Measurements from ENCODE around the gene MYRF.

MYRF gene

DNA sequence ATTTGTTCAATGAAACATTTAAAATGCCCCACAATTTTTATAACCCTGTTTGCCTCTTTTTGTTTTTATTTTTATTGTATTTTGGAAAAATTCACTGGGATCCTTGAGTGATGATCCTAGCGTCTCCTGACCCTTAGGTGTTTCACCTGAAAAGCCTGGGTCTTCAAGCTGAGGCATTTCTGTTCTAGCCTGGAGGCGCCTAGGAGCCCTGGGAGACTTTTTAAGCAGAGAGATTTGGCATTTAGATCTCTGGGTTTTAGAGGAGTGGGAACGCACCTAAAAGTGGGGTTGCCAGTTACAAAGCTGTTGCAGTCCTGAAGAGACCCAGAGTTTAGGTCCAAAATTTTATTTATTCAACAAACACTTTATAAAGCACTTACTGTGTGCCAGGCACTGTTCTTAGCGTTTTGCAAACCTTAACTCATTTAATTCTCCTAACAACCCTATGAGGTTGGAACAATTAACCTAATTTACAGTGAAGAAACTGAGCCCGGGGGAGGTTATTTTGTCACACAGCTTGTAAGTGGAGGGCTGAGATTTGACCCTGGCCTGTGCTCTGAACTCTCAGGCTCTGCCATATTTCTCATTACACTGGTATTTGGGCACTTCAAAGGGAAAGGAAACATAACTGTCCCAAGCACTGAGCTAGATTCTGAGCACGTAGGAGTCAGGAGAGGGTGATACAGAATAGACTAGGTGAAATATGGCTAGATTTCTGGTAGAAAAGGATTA, 65.2 kb downstream of the MYRF start:
- DNase-seq (ENCODE audit: low read depth in 2 of 2) = no peak

DNA sequence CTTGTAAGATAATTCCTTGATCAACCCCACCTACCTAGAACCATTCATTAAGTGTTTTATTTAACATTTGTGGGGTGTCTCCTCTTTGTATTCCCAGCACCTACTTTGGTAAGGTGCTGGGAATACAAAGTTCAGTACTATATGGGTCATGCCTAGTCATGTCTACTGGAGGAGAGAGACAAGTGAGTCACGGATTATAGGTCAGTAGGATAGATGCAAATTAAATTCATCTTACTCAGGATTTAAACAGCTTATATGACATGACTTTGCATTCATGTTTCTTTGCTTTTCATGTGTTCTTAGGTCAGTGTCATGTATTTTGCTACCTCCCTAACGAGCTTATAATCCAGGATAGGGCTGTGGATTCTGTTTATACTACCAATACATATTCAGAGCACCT, 67.7 kb downstream of the MYRF start:
- DNase-seq (ENCODE audit: low read depth in 2 of 2) = no peak

DNA sequence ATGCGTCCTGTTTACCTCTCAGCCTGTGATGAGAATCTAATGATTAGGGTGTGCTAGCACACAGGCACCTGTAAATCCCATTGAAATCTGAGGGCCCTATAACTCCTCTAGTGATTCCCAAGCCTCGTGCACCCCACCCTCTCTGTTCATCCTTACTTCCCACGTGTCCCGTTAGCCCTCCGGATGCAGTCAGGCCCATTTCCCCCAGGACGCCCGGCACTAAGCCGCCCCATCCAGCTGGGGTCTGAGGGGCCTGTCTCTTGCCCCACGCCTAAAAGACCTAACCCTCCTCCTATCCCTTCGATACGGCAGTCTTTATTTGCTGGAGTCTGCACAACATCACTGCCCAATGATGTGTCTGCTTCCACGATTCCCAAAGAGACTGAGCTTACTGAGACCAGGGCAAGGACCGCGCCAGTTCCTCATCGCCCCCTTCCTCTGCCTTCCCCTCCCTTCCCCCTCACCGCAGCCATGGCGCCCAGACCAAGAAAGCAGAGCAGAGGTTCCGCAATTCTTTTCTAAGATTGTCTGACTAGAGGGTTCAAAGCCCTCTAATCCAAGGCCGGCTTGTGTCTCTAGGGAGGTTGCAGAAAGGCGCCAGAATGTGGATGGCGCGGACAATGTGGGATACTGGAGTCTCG, 74.6 kb downstream of the MYRF start:
- no peak for DNase-seq (ENCODE audit: low read depth in 2 of 2)

DNA sequence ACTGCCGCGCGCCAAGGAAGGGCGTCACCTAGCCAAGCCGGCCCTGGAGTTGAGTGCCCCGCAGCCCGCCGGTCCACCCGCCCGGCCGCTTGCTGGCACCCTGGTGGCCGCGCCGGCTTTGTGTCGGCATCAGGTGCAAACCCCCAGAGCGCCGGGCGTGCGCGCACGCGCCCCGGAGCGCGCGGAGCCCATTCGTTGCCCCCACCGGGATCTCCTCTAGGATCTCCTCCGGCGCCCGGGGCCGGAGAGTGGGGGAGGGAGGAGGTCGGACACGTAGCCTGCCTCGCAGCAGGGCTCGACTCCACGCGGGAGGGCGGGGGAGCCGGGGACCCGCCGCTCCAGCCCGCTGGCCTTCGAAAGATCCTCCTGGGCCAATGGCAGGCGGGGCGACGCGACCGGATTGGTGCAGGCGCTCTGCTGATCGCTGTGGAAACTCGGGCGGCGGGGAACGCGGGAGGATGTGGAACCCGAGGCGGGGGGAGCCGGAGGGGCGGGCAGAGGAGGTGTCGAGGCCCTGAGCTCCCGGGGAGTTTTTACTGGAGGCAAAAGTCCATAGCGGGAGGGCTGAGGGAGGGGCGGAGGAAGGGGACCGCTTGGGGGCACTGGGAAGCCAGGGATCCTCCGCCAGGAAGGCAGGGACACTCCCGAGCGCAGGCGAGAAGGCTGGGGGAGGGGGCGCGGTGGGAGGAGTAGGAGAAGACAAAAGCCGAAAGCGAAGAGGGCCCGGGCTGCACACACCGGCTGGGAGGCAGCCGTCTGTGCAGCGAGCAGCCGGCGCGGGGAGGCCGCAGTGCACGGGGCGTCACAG, 75.3 kb downstream of the MYRF start, which contains the start of gene FADS2:
FADS2 (plus strand) TSS at position 730 of the 808 bp plus-strand sequence. CDS start 91 bp downstream, outside the sequence.
- DNase-seq (ENCODE audit: low read depth in 2 of 2) = peak in 1 of 2 donors; percentile 14

DNA sequence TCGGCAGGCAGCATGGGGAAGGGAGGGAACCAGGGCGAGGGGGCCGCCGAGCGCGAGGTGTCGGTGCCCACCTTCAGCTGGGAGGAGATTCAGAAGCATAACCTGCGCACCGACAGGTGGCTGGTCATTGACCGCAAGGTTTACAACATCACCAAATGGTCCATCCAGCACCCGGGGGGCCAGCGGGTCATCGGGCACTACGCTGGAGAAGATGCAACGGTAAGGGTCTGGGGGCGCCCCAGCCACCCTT, 75.9 kb downstream of the MYRF start:
- no peak for DNase-seq (ENCODE audit: low read depth in 2 of 2)

DNA sequence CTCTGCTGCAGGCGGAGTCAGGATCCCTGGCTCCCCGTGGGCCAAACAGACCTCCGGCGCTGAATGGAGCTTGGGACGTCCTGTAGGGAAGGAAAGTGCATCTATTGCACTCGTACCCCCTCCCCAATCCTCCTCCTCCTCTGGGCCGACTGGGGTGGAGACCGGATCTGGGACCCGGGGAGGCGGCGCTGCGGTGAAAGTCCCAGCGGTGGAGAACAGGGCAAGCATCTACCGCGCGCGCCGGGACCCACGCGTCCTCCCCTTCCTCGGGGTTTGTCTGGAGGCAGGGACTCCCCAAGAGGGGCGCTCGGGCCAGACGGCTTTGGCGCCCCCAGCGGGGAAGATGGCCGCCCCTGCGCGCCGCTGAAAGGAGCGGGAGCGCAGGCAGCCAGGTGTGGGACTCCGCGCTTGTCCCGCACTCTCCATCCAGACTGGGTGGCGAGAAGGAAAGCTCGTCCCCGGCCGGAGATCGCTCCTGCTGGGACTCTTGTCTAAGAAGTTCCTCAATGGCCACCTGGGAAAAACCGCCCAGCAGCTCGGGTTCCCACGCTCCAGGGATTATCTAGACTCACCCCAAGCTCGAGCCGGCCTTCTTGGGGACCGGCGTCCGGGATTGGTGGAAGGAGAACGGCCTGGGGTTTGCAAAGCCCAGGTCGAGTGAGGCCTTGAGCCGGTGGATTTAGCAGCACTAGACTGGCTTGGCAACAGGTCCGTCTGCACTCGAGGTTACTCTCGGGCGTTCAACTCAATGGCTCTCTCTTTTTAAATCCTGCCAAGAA, 76.4 kb downstream of the MYRF start:
- no peak for DNase-seq (ENCODE audit: low read depth in 2 of 2)

DNA sequence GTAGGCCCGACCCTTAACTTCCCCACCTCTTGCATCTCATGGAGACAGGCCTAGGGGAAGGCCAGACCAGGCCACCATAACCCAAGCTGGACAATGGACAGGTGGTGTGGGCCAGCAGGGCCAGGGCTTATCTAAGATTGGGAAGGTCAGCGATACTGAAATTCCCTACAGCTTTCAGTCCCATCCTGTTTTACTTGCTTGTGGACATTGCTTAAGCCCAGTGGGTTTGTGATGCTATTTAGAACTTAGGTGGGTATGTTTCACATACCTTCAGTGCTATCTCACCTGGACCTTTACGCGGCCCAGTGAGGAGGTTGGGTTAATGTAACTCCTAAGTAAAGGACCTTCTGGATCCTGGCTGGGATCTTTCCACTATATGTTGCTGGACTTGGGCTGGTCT, 77.4 kb downstream of the MYRF start:
- DNase-seq (ENCODE audit: low read depth in 2 of 2) = no peak

DNA sequence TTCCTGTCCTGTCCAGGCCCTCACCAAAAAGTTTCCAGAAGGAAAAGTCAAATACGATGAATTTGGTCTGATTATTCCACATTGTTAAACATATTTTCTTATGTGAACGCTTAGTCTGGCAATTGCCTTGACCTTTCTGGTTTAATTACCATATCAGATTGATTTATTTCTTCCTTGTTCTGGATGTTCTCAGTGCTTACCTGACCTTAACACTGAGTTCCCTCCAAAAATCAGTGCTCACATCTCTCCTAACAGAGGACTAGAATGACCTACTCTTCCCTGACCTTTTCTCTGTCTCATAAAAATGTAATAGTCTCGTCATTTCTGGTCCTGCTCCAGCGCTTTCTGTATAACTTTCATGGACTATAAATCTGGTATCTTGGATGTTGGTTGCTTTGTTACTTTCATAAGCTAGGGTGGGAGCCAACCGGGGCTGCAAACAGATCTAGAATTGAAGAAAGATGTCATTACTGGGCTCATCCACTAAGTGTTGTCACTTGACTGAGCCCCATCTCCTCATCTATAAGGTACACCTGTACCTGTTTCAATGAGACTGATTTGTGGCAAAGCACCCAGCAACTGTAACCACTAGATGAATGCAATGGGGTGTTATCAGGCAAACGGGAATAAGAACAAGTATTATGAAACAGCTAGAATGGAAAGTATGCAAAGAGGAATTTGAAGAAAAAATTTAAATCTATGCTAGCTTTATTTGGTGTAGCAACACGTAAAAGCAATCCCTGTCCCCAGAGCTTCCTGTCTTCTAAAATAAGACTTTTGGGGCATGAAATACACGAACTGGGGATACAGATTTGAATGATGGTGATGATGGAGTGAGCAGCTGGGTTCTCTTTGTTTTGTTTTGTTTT, 78.0 kb downstream of the MYRF start:
- DNase-seq (ENCODE audit: low read depth in 2 of 2) = no peak

DNA sequence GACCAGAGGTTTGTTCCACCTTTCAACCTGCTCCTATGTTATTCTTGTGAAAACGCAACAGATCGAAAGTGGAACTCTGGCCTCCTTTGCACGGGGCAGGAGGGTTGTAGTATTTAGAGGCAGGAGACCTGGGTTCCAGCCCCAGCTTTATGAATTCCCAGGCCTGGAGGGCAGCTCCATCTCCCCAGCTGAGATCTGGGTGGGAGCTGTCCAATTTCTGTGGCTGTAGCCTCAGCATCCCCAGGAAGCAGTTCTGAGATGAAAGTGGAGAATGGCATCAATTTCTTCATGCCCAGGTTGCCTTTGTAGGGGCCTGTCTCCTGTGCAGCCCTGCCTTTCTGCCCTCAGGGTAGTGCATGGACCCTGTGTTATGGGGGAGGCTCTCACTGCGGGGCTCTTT, 79.8 kb downstream of the MYRF start:
- DNase-seq (ENCODE audit: low read depth in 2 of 2) = no peak

DNA sequence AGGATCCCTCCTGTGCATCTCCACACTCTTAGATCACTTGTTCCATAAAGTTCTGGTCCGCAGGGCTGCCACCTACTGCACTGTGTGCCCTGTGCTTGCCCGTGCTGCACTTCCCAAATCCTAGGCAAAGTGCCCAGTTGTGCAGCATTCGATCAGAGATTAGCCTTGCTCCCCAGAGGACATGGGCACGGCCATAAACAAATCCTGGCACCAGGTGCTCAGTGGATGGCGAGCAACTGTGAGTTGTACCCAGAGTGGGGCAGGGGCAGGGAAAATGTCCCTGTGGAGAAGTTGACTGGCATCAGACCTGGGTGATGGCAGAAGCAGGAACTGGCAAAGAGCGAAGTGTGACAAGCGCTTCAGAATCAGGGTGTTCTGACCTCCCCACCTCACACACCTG, 80.3 kb downstream of the MYRF start:
- no peak for DNase-seq (ENCODE audit: low read depth in 2 of 2)

DNA sequence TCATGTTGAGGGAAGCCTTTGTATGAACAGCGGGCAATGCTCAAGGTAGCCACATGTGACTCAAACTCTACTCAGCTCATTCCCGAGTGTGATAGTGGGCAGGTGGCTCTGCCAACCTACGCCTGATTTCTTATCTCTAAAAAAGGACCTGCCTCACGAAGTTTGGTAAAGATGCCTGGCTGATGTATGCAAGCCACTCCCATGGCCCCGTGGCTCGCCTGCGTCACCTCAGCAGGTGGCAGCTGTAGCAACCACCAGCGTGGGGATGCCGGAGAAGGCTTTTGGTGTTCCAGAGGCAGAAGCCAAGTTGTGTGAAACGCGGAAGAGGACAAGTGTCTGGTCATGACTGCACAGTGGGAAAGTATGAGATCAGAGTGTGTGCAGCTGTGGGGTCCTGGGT, 81.0 kb downstream of the MYRF start:
- DNase-seq (ENCODE audit: low read depth in 2 of 2) = no peak

DNA sequence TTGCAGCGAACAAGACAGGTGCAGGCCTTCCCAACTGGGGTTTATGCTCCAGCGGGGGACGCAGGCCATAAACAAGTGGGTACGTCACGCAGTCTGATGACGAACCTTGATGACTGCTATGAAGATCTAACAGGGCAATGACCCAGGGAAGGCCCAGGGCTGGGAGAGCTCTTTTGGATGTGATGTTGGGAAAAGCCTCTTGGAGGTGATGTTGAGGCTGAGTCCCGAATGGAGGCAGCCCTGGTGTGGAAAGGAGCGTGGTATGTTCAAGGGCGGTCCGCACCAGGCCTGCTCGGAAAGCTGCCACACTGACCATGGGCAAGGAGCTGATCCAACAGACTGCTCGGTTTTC, 81.5 kb downstream of the MYRF start:
- DNase-seq (ENCODE audit: low read depth in 2 of 2) = no peak

DNA sequence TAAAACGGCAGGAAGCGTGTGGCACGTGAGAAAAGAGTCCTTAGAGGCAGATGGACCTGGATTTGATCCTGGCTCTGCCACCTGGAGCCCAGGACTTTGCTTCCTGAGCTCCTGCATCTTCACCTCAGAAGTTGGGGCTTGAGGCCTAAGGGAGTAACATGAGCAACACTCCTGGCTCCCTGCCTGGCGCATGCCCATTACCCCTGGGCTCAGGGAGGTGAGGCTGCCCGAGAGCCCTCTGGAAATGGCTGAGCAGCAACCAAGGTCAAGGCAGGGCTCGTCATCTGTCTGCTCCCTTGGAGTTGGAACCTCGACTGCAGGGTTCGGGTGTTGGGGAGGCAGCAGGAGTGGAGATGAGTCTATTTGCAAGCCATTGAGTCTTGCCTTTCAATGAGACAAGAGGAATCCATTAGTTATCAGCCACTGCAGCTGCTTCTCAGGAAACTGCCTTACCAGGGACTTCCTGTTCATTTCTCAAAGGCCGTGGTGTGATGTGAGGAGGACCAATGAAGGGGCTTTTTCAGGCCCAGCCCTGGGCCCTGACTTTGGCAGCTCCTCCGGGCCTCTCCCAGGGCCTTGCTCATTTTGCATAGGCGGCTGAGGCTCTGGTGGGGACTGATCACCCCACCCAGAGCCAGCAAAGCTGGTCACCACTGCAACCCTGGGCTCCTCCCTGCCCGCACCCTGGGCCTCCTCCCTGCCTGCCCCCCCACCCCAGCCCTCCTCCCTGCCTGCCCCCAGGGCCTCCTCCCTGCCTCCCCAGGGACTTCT, 82.0 kb downstream of the MYRF start:
- DNase-seq (ENCODE audit: low read depth in 2 of 2) = no peak

DNA sequence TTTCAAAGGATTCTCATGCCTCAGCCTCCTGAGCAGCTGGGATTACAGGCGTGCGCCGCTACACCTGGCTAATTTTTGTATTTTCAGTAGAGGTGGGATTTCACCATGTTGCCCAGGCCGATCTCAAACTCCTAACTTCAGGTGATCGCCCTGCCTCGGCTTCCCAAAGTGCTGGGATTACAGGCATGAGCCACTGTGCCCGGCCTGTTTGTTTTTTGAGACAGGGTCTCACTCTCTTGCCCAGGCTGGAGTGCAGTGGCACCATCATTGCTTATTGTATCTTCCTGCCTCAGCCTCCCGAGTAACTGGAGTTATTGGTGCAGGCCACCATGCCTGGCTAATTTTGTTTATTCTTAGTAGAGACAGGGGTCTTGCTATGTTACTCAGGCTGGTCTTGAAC, 83.8 kb downstream of the MYRF start:
- DNase-seq (ENCODE audit: low read depth in 2 of 2) = no peak

DNA sequence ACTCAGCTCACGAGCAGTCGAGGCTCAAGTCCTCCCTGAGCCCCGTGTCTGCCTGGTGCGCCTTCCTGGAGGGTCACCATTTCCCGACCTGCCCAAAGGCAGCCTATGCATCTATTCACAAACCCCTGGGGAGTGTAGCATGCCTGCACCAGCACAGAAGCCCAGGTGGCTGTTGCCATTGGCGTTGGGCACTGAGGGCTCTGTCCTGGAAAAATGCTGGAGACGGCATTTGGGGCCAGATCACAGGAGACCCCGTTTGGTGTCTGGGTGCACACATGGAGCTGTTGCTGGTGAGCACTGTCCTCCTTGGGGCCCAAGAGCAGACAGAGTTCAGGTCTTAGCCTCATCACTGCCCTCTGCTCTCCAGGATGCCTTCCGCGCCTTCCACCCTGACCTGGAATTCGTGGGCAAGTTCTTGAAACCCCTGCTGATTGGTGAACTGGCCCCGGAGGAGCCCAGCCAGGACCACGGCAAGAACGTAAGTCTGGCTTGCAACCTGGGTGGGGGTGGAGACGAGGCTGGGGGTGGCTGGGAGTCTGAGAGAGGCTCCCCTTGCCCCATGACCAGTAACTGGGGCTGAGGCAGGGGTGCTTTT, 85.1 kb downstream of the MYRF start:
- no peak for DNase-seq (ENCODE audit: low read depth in 2 of 2)
